GM18870 (cell line): Measurements from ENCODE around the gene SLC28A1.
"Not testable (repeated sequence)": the region's sequence is repeated elsewhere in the genome, so short reads cannot be mapped to it uniquely, and the experiment has no call there.

Experiments used
- ATAC-seq: cut with Tn5 transposase; IDR thresholded peaks from one replicate; pipeline ENCODE4 v1.9.1; 2021; ENCODE audit warnings: moderate library complexity; ENCODE audit not compliant: unreplicated experiment

Gene SLC28A1

GRCh38 chr15:84883916-84884781 is at the start of gene SLC28A1:
Gene SLC28A1 (plus strand): TSS chr15:84884662. CDS start chr15:84887761, 3,099 bp downstream.
- no peak for ATAC-seq

GRCh38 chr15:84834969-84835368 is 49.5 kb upstream of the SLC28A1 start:
- ATAC-seq, result no peak

GRCh38 chr15:84835661-84836337 is 48.7 kb upstream of the SLC28A1 start:
- no peak for ATAC-seq

- no peak for ATAC-seq
Measured at GRCh38 chr15:84836844-84837243, 47.6 kb upstream of the SLC28A1 start.

- ATAC-seq, result no peak
Measured at GRCh38 chr15:84839714-84840113, 44.7 kb upstream of the SLC28A1 start.

GRCh38 chr15:84840255-84840654 is 44.2 kb upstream of the SLC28A1 start:
- ATAC-seq, result no peak

GRCh38 chr15:84840741-84841429 is 43.6 kb upstream of the SLC28A1 start:
- no peak for ATAC-seq

GRCh38 chr15:84842781-84843180 is 41.7 kb upstream of the SLC28A1 start:
- ATAC-seq, result no peak

- ATAC-seq, result no peak
Measured at GRCh38 chr15:84844964-84845363, 39.5 kb upstream of the SLC28A1 start.

GRCh38 chr15:84845631-84846030 is 38.8 kb upstream of the SLC28A1 start:
- ATAC-seq, result not testable (repeated sequence)

- no peak for ATAC-seq
Measured at GRCh38 chr15:84846269-84846668, 38.2 kb upstream of the SLC28A1 start.

GRCh38 chr15:84847382-84847781 is 37.1 kb upstream of the SLC28A1 start:
- ATAC-seq, result no peak

GRCh38 chr15:84852212-84852611 is 32.2 kb upstream of the SLC28A1 start:
- no peak for ATAC-seq

GRCh38 chr15:84855136-84855535 is 29.3 kb upstream of the SLC28A1 start:
- ATAC-seq, result no peak

GRCh38 chr15:84855765-84856164 is 28.7 kb upstream of the SLC28A1 start:
- no peak for ATAC-seq

GRCh38 chr15:84856731-84857417 is 27.6 kb upstream of the SLC28A1 start:
- no peak for ATAC-seq

- ATAC-seq, result no peak
Measured at GRCh38 chr15:84857418-84858004, 27.0 kb upstream of the SLC28A1 start.

GRCh38 chr15:84858231-84858630 is 26.2 kb upstream of the SLC28A1 start:
- no peak for ATAC-seq

- no peak for ATAC-seq
Measured at GRCh38 chr15:84859144-84859543, 25.3 kb upstream of the SLC28A1 start.

GRCh38 chr15:84859651-84860050 is 24.8 kb upstream of the SLC28A1 start:
- no peak for ATAC-seq

- ATAC-seq, result no peak
Measured at GRCh38 chr15:84861781-84862180, 22.7 kb upstream of the SLC28A1 start.
